ENCODE results near the gene MCU. TPM values are rescaled to one million over a fixed set of nuclear protein-coding genes. Genes with fewer than 3 reads are reported as not detected.

Gene MCU
- total RNA-seq, 2 experiments from 2014 or later, result 9.4 to 9.9 TPM

GRCh38 chr10:72847681-72848080, 155.7 kb downstream of the MCU start:
- H3K4me2 ChIP-seq (ENCODE audit: low read length), result no peak overlapping the region
- no TSS peak for BruUV-seq (replicated peaks)
- intact Hi-C loops (cut with micrococcal nuclease; ENCODE audit: unreplicated experiment), result no loop called here
- H2AFZ ChIP-seq (ENCODE audit: low read length), result no peak overlapping the region
- H3K9me2 ChIP-seq (ENCODE audit: insufficient read depth, low read length), result no peaks in the 10 kb centered on the region
- H3K27ac ChIP-seq (ENCODE audit: low read depth, low read length, poor library complexity, severe bottlenecking), result no peak overlapping the region
- no peaks in the 10 kb centered on the region for H4K20me1 ChIP-seq (ENCODE audit: insufficient read depth, low read length)
- H3K9me3 ChIP-seq (ENCODE audit: low read length), result peaks cover 25% of the 10 kb centered on the region
- POLR2A ChIA-PET, result no interaction called here
- no peak for DNase-seq (ENCODE audit: low spot score)
- no peaks in the 10 kb centered on the region for H3K4me1 ChIP-seq (ENCODE audit: insufficient read depth, low read length, poor library complexity, severe bottlenecking)
- no peaks in the 10 kb centered on the region for H3K79me2 ChIP-seq (ENCODE audit: insufficient read depth, low read depth, low read length)
- CTCF ChIA-PET (ENCODE audit: unreplicated experiment), result no interaction called here
- no peak overlapping the region for H3K4me3 ChIP-seq (ENCODE audit: low read depth, low read length, poor library complexity, severe bottlenecking)
- TF ChIP-seq EZH2phosphoT487 (IDR thresholded peaks at IDR 0.05; ENCODE audit: borderline replicate concordance, low read depth, low read length) (no peak), CTCF (conservative IDR thresholded peaks at IDR 0.05; ENCODE audit: low read length) (no peak)
- H3K36me3 ChIP-seq (ENCODE audit: insufficient read depth, low read length), result no peaks in the 10 kb centered on the region

- H3K36me3 ChIP-seq (ENCODE audit: insufficient read depth, low read length), result no peaks in the 10 kb centered on the region
- TF ChIP-seq EZH2phosphoT487 (IDR thresholded peaks at IDR 0.05; ENCODE audit: borderline replicate concordance, low read depth, low read length), result no peak
- no peak for TF ChIP-seq CTCF (conservative IDR thresholded peaks at IDR 0.05; ENCODE audit: low read length)
- no peak overlapping the region for H3K4me2 ChIP-seq (ENCODE audit: low read length)
- no peaks in the 10 kb centered on the region for H4K20me1 ChIP-seq (ENCODE audit: insufficient read depth, low read length)
- H2AFZ ChIP-seq (ENCODE audit: low read length), result no peak overlapping the region
- intact Hi-C loops (cut with micrococcal nuclease; ENCODE audit: unreplicated experiment), result no loop called here
- ChIA-PET CTCF (ENCODE audit: unreplicated experiment) (no interaction called here), POLR2A (interaction anchor here (0.6 to 1.1 kb wide), 3 partner anchors 106 to 265 kb away, joined by 3 to 4 read pairs (median 3); no protein-coding TSS in a partner anchor)
- no peaks in the 10 kb centered on the region for H3K9me2 ChIP-seq (ENCODE audit: insufficient read depth, low read length)
- BruUV-seq (replicated peaks), result no TSS peak
- no peak overlapping the region for H3K4me3 ChIP-seq (ENCODE audit: low read depth, low read length, poor library complexity, severe bottlenecking)
- H3K27ac ChIP-seq (ENCODE audit: low read depth, low read length, poor library complexity, severe bottlenecking), result no peak overlapping the region
- H3K79me2 ChIP-seq (ENCODE audit: insufficient read depth, low read depth, low read length), result no peaks in the 10 kb centered on the region
- peaks cover 25% of the 10 kb centered on the region for H3K9me3 ChIP-seq (ENCODE audit: low read length)
- no peaks in the 10 kb centered on the region for H3K4me1 ChIP-seq (ENCODE audit: insufficient read depth, low read length, poor library complexity, severe bottlenecking)
- no peak for DNase-seq (ENCODE audit: low spot score)
These were observed 158.9 kb downstream of the MCU start for GRCh38 chr10:72850861-72851260.

GRCh38 chr10:72851509-72851908, 159.6 kb downstream of the MCU start:
- no peak for DNase-seq (ENCODE audit: low spot score)
- no peaks in the 10 kb centered on the region for H3K79me2 ChIP-seq (ENCODE audit: insufficient read depth, low read depth, low read length)
- CTCF ChIA-PET (ENCODE audit: unreplicated experiment), result no interaction called here
- H3K4me2 ChIP-seq (ENCODE audit: low read length), result no peak overlapping the region
- H3K9me2 ChIP-seq (ENCODE audit: insufficient read depth, low read length), result no peaks in the 10 kb centered on the region
- no peaks in the 10 kb centered on the region for H3K36me3 ChIP-seq (ENCODE audit: insufficient read depth, low read length)
- no peak overlapping the region for H3K4me3 ChIP-seq (ENCODE audit: low read depth, low read length, poor library complexity, severe bottlenecking)
- H3K4me1 ChIP-seq (ENCODE audit: insufficient read depth, low read length, poor library complexity, severe bottlenecking), result no peaks in the 10 kb centered on the region
- intact Hi-C loops (cut with micrococcal nuclease; ENCODE audit: unreplicated experiment), result no loop called here
- H3K9me3 ChIP-seq (ENCODE audit: low read length), result peaks cover 25% of the 10 kb centered on the region
- no peaks in the 10 kb centered on the region for H4K20me1 ChIP-seq (ENCODE audit: insufficient read depth, low read length)
- BruUV-seq (replicated peaks), result no TSS peak
- no peak overlapping the region for H2AFZ ChIP-seq (ENCODE audit: low read length)
- TF ChIP-seq CTCF (conservative IDR thresholded peaks at IDR 0.05; ENCODE audit: low read length) (no peak), EZH2phosphoT487 (IDR thresholded peaks at IDR 0.05; ENCODE audit: borderline replicate concordance, low read depth, low read length) (no peak)
- POLR2A ChIA-PET, result interaction anchor here (0.6 kb wide), 1 partner anchor 265 kb away, joined by 3 read pairs; no protein-coding TSS in a partner anchor
- no peak overlapping the region for H3K27ac ChIP-seq (ENCODE audit: low read depth, low read length, poor library complexity, severe bottlenecking)
